Urinary bladder (tissue), 4 donors: ENCODE results near the gene SGMS2. TPM values are rescaled to one million over a fixed set of nuclear protein-coding genes. Genes with fewer than 3 reads are reported as not detected.

Experiments
- DNase-seq: peaks from one replicate; pipeline ENCODE4 v3.0.0-alpha.2; 2015; ENCODE audit errors: extremely low spot score
- H3K27ac ChIP-seq: one replicate; pipeline ENCODE4 v1.5.1; 2013; ENCODE audit warnings: low read depth, mild to moderate bottlenecking, moderate library complexity
- H3K36me3 ChIP-seq: one replicate; pipeline ENCODE4 v1.6.1; 2013; ENCODE audit warnings: mild to moderate bottlenecking, moderate library complexity; ENCODE audit not compliant: insufficient read depth
- H3K4me1 ChIP-seq: one replicate; pipeline ENCODE4 v1.6.1; 2013; ENCODE audit warnings: mild to moderate bottlenecking, moderate library complexity; ENCODE audit not compliant: insufficient read depth
- H3K4me3 ChIP-seq: one replicate; pipeline ENCODE4 v1.5.1; 2013; ENCODE audit warnings: low read depth, low read length
- WGBS: extraction: QIAGEN DNeasy Blood & Tissue Kit; methylation state at CpG from one replicate; pipeline ENCODE4 v1.1.7; 2013; 5-methylcytosine and 5-hydroxymethylcytosine counted together
- polyA plus RNA-seq: library from polyadenylated mRNA; stranded (reverse); fragments of 200-250 nt; gene quantifications from one replicate; pipeline ENCODE4 v1.2.3, GENCODE V29; 2013
- total RNA-seq: library from RNA; depleted of rRNA; stranded (reverse); fragments of >200 nt; gene quantifications from one replicate; pipeline ENCODE4 v1.2.3, GENCODE V29; 2014
- donor health status: healthy with polysubstance abuse.
- donor health status: healthy.

The SGMS2 gene
- total and polyA plus RNA-seq, 2 donors = 13.3 to 36.6 TPM

DNA sequence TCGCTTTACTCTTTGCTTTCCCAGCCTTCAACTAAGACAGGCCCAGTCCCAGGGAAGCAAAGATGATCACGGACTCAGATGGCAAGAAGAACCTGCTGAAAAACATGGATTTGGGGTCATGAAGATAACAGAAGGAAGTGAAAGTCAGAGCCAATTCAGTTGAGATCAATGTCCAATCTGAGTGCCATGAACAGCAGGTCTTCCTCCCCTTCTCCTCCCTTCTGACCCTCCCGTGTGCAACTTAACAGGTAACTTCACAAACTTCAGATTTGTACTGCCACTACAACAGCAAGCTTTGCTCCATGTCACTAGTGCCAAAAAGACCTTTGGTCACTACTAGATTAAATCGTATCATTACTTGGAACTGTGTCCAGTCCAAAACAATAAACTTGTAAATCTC is 15.5 kb upstream of the SGMS2 start:
- Histone ChIP-seq H3K36me3 (no peaks in the 10 kb centered on the region), H3K27ac (no peak overlapping the region), H3K4me1 (peaks cover 1% of the 10 kb centered on the region), H3K4me3 (no peak overlapping the region)
- WGBS = 86% methylated on average over 4 of the region's 4 CpGs
- no peak for DNase-seq

- no peaks in the 10 kb centered on the region for H3K4me1 ChIP-seq
- DNase-seq = no peak
- H3K36me3 ChIP-seq = no peaks in the 10 kb centered on the region
- H3K4me3 ChIP-seq = no peak overlapping the region
- no peak overlapping the region for H3K27ac ChIP-seq
- 73% methylated on average over 1 of the region's 1 CpG for WGBS
Measured at GRCh38 chr4:107814758-107815157, 10.0 kb upstream of the SGMS2 start.

GRCh38 chr4:107815158-107815557 is 9.6 kb upstream of the SGMS2 start:
- WGBS = 27% methylated on average over 1 of the region's 1 CpG
- DNase-seq = no peak
- Histone ChIP-seq H3K27ac (no peak overlapping the region), H3K4me3 (no peak overlapping the region), H3K4me1 (no peaks in the 10 kb centered on the region), H3K36me3 (no peaks in the 10 kb centered on the region)

- Histone ChIP-seq H3K36me3 (no peaks in the 10 kb centered on the region), H3K4me3 (no peak overlapping the region), H3K4me1 (no peaks in the 10 kb centered on the region), H3K27ac (no peak overlapping the region)
- 88% methylated on average over 3 of the region's 3 CpGs for WGBS
- no peak for DNase-seq
Measured at GRCh38 chr4:107818301-107818910, 6.3 kb upstream of the SGMS2 start.

DNA sequence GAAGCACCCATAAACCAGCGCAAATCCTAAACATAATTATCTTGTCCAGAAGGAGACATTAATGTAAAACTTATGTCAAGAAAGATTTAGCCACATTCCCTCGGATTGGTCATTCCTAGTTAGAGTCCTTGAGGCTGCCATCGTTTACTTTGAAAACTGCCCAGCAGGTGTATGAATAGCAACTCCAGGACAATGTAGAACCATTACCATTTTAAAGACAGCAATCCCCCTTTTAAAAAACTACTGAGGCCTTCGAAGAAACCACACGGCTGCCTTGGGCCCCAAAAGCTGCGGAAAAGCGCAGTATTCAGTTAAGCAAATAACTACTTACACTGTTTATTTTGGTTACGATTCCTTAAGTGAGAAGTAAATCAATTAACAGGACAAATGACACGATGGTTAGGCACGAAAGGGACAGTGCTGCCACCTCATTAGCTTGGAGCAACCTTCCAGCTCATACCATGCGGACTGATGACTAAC is 822 bp upstream of the SGMS2 start:
- DNase-seq = no peak
- peak overlapping the region; percentile 61 for H3K4me3 ChIP-seq
- H3K4me1 ChIP-seq = no peaks in the 10 kb centered on the region
- WGBS = 45% methylated on average over 11 of the region's 11 CpGs
- no peaks in the 10 kb centered on the region for H3K36me3 ChIP-seq
- H3K27ac ChIP-seq = no peak overlapping the region

GRCh38 chr4:107825072-107825824 is 516 bp downstream of the SGMS2 start:
- peak; percentile 11 for DNase-seq
- under 1% methylated on average over 39 of the region's 39 CpGs for WGBS
- Histone ChIP-seq H3K27ac (peak overlapping the region; percentile 79), H3K4me1 (no peaks in the 10 kb centered on the region), H3K4me3 (peak overlapping the region; percentile 61), H3K36me3 (no peaks in the 10 kb centered on the region)

GRCh38 chr4:107826421-107826980 is 1.8 kb downstream of the SGMS2 start:
- 69% methylated on average over 5 of the region's 5 CpGs for WGBS
- H3K4me1 ChIP-seq = no peaks in the 10 kb centered on the region
- no peak overlapping the region for H3K27ac ChIP-seq

GRCh38 chr4:107828315-107829090 is 3.8 kb downstream of the SGMS2 start:
- Histone ChIP-seq H3K4me1 (no peaks in the 10 kb centered on the region), H3K4me3 (no peak overlapping the region), H3K36me3 (no peaks in the 10 kb centered on the region), H3K27ac (no peak overlapping the region)
- 89% methylated on average over 6 of the region's 6 CpGs for WGBS
- DNase-seq = no peak

More at GRCh38 chr4:107826421-107826980, 1.8 kb downstream of the SGMS2 start:
- Histone ChIP-seq H3K36me3 (no peaks in the 10 kb centered on the region), H3K4me3 (no peak overlapping the region)
- DNase-seq = no peak

GRCh38 chr4:107831140-107831539 is 6.4 kb downstream of the SGMS2 start:
- Histone ChIP-seq H3K36me3 (no peaks in the 10 kb centered on the region), H3K4me1 (no peaks in the 10 kb centered on the region), H3K4me3 (no peak overlapping the region), H3K27ac (no peak overlapping the region)
- 92% methylated on average over 4 of the region's 4 CpGs for WGBS
- DNase-seq = no peak

DNA sequence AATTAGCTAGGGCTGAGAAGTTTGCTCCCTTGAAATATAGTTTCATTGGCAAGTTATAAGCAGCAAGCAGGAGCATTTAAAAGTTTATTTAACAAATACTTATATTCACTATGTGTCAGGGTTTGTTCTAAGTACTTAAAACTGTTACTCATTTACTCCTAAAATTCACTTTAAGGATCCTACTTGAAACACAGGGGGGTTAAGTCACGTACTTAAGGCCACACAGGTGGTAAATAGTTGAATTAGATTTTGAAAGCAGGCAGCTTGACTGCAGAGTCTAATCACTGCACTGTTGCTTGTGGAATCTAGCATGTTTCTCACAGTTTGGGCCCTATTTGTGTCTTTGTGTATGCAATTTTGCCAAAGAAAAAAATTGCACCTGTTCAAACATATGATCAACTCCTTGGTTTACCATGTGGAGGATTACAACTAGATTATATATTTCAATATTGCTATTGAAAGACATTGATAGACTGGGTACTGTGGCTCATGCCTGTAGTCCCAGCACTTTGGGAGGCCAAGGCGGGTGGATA is 7.6 kb downstream of the SGMS2 start:
- Histone ChIP-seq H3K36me3 (no peaks in the 10 kb centered on the region), H3K4me1 (no peaks in the 10 kb centered on the region), H3K27ac (no peak overlapping the region), H3K4me3 (no peak overlapping the region)
- 94% methylated on average over 2 of the region's 2 CpGs for WGBS
- DNase-seq = no peak

- Histone ChIP-seq H3K27ac (no peak overlapping the region), H3K4me3 (no peak overlapping the region), H3K36me3 (no peaks in the 10 kb centered on the region), H3K4me1 (no peaks in the 10 kb centered on the region)
- DNase-seq = no peak
- WGBS = 67% methylated on average over 1 of the region's 1 CpG
Measured at GRCh38 chr4:107834241-107834794, 9.6 kb downstream of the SGMS2 start.

DNA sequence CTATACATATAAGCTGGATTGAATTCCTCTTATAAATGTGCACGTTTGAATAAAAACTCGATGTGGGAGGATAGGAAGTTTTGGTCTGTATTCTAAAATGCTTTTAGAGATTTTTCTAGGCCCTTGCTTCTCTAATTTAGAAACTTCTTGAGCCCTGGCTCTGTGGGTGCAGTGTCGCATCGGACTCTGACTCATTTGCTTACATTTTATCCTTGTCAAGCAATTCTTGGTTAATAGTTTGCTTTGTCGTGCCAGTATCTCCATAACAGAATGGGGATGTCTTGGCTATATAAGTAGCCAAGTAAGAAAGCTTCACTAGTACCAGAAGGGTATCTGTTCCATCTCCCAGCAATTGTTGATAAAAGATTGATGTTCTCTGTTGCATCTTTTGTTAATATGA is 10.7 kb downstream of the SGMS2 start:
- Histone ChIP-seq H3K4me3 (no peak overlapping the region), H3K36me3 (no peaks in the 10 kb centered on the region), H3K4me1 (no peaks in the 10 kb centered on the region), H3K27ac (no peak overlapping the region)
- DNase-seq = no peak
- WGBS = 29% methylated on average over 5 of the region's 5 CpGs

DNA sequence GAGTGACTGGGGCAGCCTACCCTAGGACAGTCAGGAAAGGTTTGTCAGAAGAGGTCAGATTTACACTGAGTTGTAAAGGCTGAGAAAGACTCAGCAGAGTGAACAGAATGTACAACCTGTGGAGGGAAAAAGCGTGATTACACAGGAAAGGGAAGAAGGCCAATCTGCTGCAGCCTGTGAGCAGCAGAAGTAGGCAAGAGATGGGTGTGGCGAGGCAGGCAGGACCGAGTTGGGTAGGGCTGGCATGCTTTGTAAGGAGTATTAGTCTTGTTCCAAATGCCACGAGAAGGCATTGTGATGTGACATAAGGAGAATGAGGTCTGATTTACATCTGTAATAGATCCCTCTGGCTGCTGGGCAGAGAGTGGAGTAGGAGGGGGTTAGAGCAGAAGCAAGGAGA is 12.6 kb downstream of the SGMS2 start:
- Histone ChIP-seq H3K4me3 (no peak overlapping the region), H3K27ac (no peak overlapping the region), H3K4me1 (no peaks in the 10 kb centered on the region), H3K36me3 (no peaks in the 10 kb centered on the region)
- no peak for DNase-seq
- 80% methylated on average over 4 of the region's 4 CpGs for WGBS
